NCI-H345 treated with DMSO at 0.1 percent for 48 hours (cell line): ENCODE measurements around the gene C2CD4D.

Experiments used
- DNase-seq: peaks from one replicate; lab custom pipeline; 2025; ENCODE audit not compliant: unreplicated experiment; lab: John Stamatoyannopoulos, UW

The C2CD4D gene

GRCh38 chr1:151815716-151816327 is 23.8 kb downstream of the C2CD4D start:
- DNase-seq, result no peak

GRCh38 chr1:151814971-151815545 is 24.6 kb downstream of the C2CD4D start:
- no peak for DNase-seq

GRCh38 chr1:151814426-151814825 is 25.2 kb downstream of the C2CD4D start:
- DNase-seq, result no peak

GRCh38 chr1:151813271-151813977 is 26.2 kb downstream of the C2CD4D start:
- no peak for DNase-seq

GRCh38 chr1:151811181-151811580 is 28.4 kb downstream of the C2CD4D start:
- no peak for DNase-seq

GRCh38 chr1:151809985-151810556 is 29.5 kb downstream of the C2CD4D start:
- DNase-seq, result no peak

- no peak for DNase-seq
Observed at GRCh38 chr1:151809290-151809984, 30.2 kb downstream of the C2CD4D start.

GRCh38 chr1:151807766-151808165 is 31.9 kb downstream of the C2CD4D start:
- no peak for DNase-seq

- DNase-seq, result no peak
Observed at GRCh38 chr1:151807131-151807530, 32.5 kb downstream of the C2CD4D start.

GRCh38 chr1:151806170-151806569 is 33.5 kb downstream of the C2CD4D start:
- DNase-seq, result no peak

GRCh38 chr1:151805066-151805820 is 34.4 kb downstream of the C2CD4D start, which contains the start of gene LINGO4:
Gene LINGO4 (minus strand): TSS chr1:151805419. CDS start chr1:151802704, 2,715 bp downstream.
- DNase-seq, result no peak

- no peak for DNase-seq
Observed at GRCh38 chr1:151803915-151804314, 35.7 kb downstream of the C2CD4D start.

- no peak for DNase-seq
Observed at GRCh38 chr1:151803164-151803563, 36.5 kb downstream of the C2CD4D start.

GRCh38 chr1:151802372-151802771 is 37.2 kb downstream of the C2CD4D start:
- no peak for DNase-seq

GRCh38 chr1:151801846-151802245 is 37.8 kb downstream of the C2CD4D start:
- DNase-seq, result no peak

- no peak for DNase-seq
Observed at GRCh38 chr1:151801310-151801820, 38.3 kb downstream of the C2CD4D start.

GRCh38 chr1:151800830-151801229 is 38.8 kb downstream of the C2CD4D start:
- no peak for DNase-seq

- DNase-seq, result no peak
Observed at GRCh38 chr1:151799179-151800022, 40.2 kb downstream of the C2CD4D start.

- no peak for DNase-seq
Observed at GRCh38 chr1:151798571-151798970, 41.0 kb downstream of the C2CD4D start.
